Stimulated activated CD8-positive, alpha-beta memory T cell treated with anti-CD3 and anti-CD28 coated beads, Interleukin-15, amount 100 ng/mL, for 1 hour (primary cell): ENCODE results near the gene C14orf132.
A peak's percentile ranks its signal among the peaks of the same experiment; 100 is the strongest.

ENCODE experiments used
- DNase-seq: peaks from one replicate; pipeline ENCODE4 v3.0.0-alpha.2; 2020; ENCODE audit warnings: low read depth

The C14orf132 gene

DNA sequence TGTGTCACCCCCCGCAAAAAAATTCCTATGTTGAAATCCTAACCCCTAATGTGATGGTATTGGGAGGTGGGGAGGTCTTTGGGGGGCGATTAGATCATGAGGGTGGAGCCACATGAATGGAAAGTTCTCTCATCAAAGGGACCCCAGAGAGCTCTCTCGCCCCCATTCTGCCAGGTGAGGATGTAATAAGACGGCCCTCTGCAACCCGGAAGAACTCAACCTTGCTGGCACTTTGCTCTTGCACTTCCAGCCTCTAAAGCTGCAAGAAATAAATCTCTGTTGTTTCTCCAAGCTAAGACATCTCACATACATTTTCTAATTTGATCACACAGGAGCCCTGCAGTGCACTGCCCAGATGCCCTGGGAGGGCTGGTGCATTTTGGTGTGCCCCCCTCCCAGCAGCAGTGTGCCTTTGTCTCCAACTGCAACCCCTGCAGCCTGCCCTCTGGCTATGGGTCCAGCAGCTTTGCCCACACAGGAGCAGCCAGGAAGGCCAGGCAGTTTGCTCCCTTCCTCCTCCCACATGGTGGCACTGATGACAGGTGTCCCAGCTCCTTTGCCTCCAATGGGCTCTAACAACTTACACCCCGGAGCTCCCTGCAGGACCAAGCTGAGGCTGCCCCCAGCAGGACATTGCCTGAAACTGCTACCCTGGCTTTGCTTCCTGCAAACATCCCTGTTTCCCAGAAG lies 59.3 kb downstream of the C14orf132 start:
- DNase-seq: no peak

DNA sequence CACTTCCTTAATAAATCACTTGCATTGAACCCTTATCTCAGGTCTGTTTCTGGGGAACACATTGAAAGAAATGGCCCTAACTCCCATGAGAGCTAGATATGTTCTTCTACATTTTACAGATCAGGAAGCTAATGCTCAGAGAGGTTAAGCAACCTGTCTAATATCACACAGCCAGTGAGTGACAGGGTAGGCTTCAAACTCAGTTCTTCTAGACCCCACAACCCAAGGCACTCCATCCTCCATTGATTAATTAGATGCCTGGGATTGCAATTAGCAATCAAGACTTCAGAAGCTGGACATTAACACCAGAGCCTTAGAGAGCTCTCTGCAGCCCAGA lies 59.8 kb downstream of the C14orf132 start:
- DNase-seq: no peak

- peak; percentile 43 for DNase-seq
These were observed 61.3 kb downstream of the C14orf132 start for GRCh38 chr14:96100161-96101064.

DNA sequence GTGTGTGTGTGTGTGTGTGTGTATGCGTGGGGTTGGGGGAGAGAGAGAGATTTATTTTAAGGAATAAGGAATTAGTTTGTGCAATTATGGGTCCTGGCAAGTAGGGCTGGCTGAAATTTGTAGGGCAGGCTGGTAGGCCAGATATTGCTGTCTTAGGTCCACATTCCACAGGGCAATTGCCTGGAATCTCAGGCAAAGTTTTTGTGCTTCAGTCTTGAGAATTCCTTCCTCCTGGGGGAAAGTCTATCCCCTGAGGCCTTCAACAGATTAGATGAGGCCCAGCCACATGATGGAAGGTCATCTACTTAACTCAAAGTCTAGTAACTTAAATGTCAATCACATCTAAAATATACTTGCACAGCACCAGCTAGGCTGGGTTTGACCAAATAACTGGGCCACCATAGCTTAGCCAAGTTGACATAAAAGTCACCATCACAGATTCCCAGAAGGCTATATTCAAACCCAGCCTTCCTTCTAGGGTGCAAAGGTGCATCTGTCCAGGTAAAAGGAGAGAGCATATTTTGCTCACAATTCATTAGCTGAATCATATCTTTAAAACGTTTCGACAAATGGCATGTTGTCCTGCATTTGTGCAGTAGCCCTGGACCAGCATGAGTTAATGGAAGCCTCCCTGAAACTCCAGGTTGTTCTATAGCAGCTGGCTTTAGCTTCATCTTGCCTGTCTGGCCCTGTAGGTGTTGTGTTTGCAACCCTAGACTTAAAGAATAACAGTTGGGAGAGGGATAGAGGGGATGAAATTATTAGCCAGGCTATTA lies 63.1 kb downstream of the C14orf132 start:
- DNase-seq: no peak

DNA sequence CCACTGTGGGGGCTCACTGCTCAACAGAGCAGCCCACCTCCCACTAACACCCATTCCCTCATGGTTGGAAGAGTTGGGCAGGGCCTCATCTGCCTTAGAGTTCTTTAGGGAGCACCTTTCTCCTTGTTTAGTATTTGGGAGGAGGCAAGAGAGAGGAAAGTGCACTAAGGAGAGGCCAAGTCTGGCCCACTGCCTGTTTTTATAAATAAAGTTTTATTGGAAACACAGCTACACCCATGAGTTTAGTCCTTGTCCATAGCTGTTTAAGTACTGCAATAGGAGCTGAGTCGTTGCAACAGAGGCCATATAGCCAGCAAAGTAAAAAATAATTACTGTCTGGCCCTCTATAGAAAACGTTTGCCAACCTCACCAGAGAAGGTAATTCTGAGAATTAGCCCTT lies 63.9 kb downstream of the C14orf132 start:
- DNase-seq: no peak

DNA sequence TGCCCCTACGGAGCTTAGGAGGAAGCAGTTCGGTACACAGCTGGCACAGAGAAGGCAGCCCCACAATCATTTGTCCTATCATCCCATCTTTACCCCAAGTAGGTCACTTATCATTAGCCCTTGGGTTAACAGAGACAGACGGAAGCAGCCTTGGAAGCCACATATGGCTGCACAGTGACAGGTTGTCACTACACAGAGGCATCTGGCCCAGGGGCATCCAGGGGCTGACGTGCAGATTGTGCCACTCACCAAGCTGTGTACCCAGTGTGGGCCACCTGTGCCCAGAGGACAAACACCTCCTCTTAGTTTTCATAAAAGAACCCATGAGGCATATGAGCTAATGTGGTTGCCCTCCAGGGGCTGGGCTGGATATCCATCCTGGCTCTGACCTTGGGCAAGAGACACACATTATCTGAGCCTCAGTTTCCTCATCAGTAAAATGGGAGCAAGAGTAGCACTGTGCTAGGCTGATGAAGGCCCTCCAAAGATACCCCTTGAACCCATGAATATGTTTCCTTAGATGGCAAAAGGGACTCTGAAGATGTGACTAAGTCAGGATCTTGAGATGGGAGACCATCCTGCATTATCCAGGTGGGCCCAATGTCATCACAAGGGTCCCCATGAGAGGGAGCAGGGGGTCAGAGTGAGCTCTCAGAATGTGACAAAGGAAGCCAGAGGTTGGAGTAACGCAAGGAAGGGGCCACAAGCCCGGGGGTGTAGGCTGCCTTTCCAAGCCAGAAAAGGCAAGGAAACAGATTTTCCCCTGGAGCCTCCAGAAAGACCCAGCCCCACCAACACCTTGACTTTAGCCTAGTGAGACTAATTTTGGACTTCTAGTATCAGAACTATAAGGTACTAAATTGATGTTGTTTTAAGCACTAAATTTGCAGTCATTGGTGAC lies 64.6 kb downstream of the C14orf132 start:
- no peak for DNase-seq

DNA sequence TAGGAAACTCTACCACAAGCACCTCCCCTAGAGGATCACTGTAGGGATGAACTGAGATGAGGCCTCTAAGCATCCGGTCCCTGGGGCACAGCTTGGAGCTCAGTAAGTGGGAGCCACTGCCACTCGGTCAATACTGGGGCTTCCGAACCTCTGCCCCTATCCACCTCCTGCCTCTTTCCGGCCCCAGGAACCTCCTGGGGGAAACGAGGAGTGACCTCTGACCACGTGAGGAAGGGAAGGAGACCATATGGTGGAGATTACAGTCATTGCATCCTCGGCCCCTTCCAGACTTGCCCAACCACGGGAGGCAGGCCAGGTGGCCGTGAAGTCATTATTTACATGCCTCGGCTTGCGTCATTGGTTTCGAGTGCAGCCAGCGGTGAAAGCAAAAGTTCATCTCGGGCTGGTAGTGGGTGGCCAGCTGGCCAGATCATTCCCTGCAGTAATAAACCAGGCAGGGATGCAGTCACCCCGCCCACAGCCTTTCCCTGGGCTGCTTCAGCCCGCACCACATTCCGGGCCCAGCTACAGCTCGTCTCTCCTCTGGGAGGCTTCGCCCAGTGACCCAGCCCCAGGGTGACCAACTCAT lies 65.4 kb downstream of the C14orf132 start:
- no peak for DNase-seq

GRCh38 chr14:96105089-96105925 lies 66.1 kb downstream of the C14orf132 start:
- DNase-seq: no peak

GRCh38 chr14:96105926-96106441 lies 66.8 kb downstream of the C14orf132 start:
- no peak for DNase-seq

GRCh38 chr14:96106891-96107290 lies 67.7 kb downstream of the C14orf132 start:
- no peak for DNase-seq

- no peak for DNase-seq
These were observed 69.1 kb downstream of the C14orf132 start for GRCh38 chr14:96108061-96108795.

- DNase-seq: no peak
These were observed 69.7 kb downstream of the C14orf132 start for GRCh38 chr14:96108911-96109310.

DNA sequence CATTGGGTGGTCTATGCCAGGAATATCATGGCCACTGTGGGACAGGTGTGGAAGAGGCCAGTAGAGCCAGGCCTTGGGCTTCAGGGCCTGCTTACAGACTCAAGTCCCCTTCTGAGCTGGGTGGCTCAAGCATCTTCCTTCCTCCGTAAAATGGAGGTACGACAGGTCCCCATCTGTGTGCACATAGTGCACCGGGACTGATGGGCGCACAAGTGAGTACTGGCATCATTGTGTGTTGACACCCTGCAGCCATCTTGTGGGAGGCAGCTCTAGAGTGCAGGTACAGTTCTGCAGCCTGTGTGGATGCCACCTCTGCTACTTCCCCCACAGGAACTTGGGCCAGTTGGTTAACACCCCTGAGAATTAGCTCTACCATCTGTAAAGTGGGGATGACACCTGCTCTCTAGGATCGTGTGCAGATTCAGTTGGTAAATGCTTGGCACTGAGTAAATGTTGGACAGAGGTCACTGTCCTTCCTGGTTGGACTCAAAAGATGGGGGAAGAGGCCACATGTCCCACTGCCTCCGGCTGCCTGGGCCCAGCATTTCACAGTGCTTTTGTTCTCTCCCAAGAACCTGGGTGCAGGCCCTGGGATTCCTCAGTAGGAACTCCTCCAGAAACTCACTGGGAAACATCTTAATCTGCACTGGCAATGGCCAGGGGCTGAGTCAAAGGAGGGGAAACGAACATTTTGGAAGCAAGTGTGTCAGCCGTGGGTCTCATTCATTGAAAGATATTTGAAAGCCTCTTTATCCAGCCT lies 70.6 kb downstream of the C14orf132 start:
- DNase-seq: no peak

DNA sequence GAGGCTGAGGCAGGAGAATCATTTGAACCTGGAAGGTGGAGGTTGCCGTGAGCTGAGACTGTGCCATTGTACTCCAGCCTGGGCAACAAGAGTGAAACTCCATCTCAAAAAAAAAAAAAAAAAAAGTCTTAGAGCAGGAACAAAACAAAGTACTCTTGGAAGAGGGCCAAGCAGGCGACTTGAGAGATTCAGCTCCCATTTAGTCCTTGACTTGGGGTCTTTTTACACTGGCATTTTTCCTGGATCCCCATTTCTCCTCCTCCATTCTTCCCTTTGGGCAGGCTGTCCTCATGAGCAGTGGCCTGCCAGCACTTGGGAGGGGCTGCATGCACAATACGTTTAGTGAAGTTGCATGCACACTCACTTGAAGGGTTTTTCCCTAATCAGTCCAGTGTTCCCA lies 72.9 kb downstream of the C14orf132 start:
- DNase-seq: no peak

GRCh38 chr14:96114002-96114401 lies 74.8 kb downstream of the C14orf132 start:
- DNase-seq: no peak

DNA sequence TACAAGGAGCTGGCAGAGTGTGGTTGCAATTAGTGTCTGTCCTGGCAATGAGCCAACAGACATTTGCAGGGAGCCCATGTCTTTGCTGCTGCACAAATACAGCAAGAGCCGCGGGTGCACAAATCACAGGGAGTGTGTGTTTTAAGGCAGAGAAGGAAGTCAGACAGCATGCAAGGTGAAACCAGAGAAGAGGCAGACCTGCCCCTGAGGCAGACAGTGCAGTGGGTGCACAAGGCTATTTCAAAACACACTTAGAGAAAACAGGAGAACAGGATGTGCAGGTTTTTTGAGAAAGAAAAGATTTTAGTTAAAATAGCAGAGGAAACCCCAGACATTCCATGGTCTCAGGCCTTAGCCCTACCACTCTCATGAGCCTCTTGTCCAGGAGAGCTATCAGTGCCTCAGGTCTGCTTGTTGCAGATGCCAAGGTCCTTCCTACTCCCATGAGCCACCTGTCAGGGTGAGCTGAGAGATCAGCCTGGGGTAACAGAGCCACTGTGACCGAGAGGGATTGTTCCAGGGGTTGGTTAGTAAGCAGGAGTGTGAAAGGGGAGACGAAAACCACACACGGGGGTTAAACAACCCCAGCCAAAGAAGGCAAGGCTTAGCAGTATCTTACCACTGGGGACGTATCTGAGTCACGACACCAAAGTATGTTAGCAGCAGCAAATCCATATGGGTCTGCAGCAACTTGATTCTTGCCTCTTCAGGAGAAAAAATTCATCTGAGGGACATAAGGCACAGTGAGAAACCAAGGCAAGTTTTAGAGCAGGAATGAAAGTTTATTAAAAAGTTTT lies 78.1 kb downstream of the C14orf132 start:
- DNase-seq: no peak

DNA sequence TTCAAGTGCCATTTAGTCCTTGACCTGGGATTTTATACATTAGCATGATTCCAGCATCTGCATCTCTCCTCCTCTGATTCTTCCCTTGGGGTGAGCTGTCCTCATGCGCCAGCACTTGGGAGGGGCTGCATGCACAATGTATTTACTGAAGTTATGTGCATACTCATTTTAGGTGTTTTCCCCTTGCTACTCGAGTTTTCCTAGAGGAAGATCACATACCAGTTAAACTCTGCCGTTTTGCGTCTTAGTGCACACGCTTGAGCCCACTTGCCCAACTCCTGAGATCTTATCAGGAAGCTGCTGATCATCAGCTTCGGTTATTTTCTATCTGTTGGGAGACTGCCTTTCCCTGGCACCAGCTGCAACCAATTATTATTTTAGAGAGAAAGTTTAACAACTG lies 78.8 kb downstream of the C14orf132 start:
- no peak for DNase-seq

DNA sequence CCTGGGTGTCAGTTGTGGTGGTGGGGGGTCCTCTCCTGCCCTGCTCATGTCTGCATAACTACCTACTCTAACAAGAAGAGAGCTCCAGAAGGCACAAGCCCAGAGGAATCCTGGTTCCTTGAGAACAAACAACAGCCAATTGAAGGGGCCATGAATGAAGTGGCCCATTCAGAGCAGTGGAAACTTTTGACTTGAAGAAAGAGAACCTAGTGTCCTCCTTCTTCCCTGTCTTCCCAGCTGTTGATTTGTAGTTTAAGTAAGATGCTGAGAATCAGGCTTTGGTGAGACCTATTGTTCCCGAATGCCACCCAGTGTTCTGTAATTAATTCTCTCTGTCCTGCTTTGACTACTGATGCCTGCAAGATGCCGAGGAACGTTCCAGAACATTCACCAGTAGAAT lies 79.2 kb downstream of the C14orf132 start:
- DNase-seq: no peak
